Measurements from ENCODE around the gene SLC9A9.

The SLC9A9 gene

GRCh38 chr3:143344516-143345165 is 503.6 kb downstream of the SLC9A9 start:
- DNase-seq: no peak

- no peak for DNase-seq
Observed at GRCh38 chr3:143343944-143344343, 504.3 kb downstream of the SLC9A9 start.

GRCh38 chr3:143343031-143343430 is 505.2 kb downstream of the SLC9A9 start:
- DNase-seq: no peak

GRCh38 chr3:143339451-143339850 is 508.8 kb downstream of the SLC9A9 start:
- no peak for DNase-seq

- no peak for DNase-seq
Observed at GRCh38 chr3:143337387-143337786, 510.9 kb downstream of the SLC9A9 start.

GRCh38 chr3:143334231-143334630 is 514.0 kb downstream of the SLC9A9 start:
- DNase-seq: no peak

- DNase-seq: no peak
Observed at GRCh38 chr3:143333367-143333766, 514.9 kb downstream of the SLC9A9 start.

- DNase-seq: no peak
Observed at GRCh38 chr3:143332026-143332425, 516.2 kb downstream of the SLC9A9 start.

GRCh38 chr3:143331350-143331749 is 516.9 kb downstream of the SLC9A9 start:
- no peak for DNase-seq

- no peak for DNase-seq
Observed at GRCh38 chr3:143330296-143330868, 517.9 kb downstream of the SLC9A9 start.

GRCh38 chr3:143329567-143330211 is 518.6 kb downstream of the SLC9A9 start:
- no peak for DNase-seq

GRCh38 chr3:143328451-143328850 is 519.8 kb downstream of the SLC9A9 start:
- no peak for DNase-seq

- peak; percentile 49 for DNase-seq
Observed at GRCh38 chr3:143326983-143327778, 521.1 kb downstream of the SLC9A9 start.

- peak; percentile 4 for DNase-seq
Observed at GRCh38 chr3:143321058-143321769, 527.1 kb downstream of the SLC9A9 start.

GRCh38 chr3:143315766-143316165 is 532.5 kb downstream of the SLC9A9 start:
- DNase-seq: peak; percentile 70

- no peak for DNase-seq
Observed at GRCh38 chr3:143314251-143315093, 533.8 kb downstream of the SLC9A9 start.

GRCh38 chr3:143313893-143314188 is 534.4 kb downstream of the SLC9A9 start:
- no peak for DNase-seq

GRCh38 chr3:143313025-143313892 is 535.0 kb downstream of the SLC9A9 start:
- no peak for DNase-seq

GRCh38 chr3:143311096-143311495 is 537.2 kb downstream of the SLC9A9 start:
- DNase-seq: no peak

GRCh38 chr3:143309705-143310104 is 538.6 kb downstream of the SLC9A9 start:
- no peak for DNase-seq

- no peak for DNase-seq
Observed at GRCh38 chr3:143307613-143308183, 540.6 kb downstream of the SLC9A9 start.
